BLaER1 treated with 17β-estradiol and CSF1 and Interleukin-3, amounts not matched to agents 10 nM and 100 nM (cell line): Measurements from ENCODE around the gene SAMD8.
A peak's percentile ranks its signal among the peaks of the same experiment; 100 is the strongest.

Source experiments
- H3K27ac ChIP-seq, 11 experiments: shearing (Covaris generic); formaldehyde crosslinking; 2 replicates each; pipeline ENCODE4 v1.8.1; 2022
- H3K27me3 ChIP-seq, 11 experiments: shearing (Covaris generic); formaldehyde crosslinking; 2 replicates each; pipeline ENCODE4 v1.8.1; 2022
- H3K36me3 ChIP-seq, 11 experiments: shearing (Covaris generic); formaldehyde crosslinking; 2 replicates each; pipeline ENCODE4 v1.8.1; 2022
- H3K4me1 ChIP-seq, 10 experiments: shearing (Covaris generic); formaldehyde crosslinking; 2 replicates each; pipeline ENCODE4 v1.8.1; 2022
- H3K4me2 ChIP-seq, 11 experiments: shearing (Covaris generic); formaldehyde crosslinking; 2 replicates each; pipeline ENCODE4 v1.8.1; 2022
- H3K4me3 ChIP-seq, 10 experiments: shearing (Covaris generic); formaldehyde crosslinking; 2 replicates each; pipeline ENCODE4 v1.8.1; 2022
- H3K9ac ChIP-seq, 11 experiments: shearing (Covaris generic); formaldehyde crosslinking; 2 replicates each; pipeline ENCODE4 v1.8.1; 2022
- H3K9me3 ChIP-seq, 11 experiments: shearing (Covaris generic); formaldehyde crosslinking; replicated peaks in 1 of 11; 2 replicates each; pipeline ENCODE4 v1.8.1; 2022
- H4K20me1 ChIP-seq, 11 experiments: shearing (Covaris generic); formaldehyde crosslinking; 2 replicates each; pipeline ENCODE4 v1.8.1; 2022
- Cebpa-rat ChIP-seq, 11 experiments: shearing (Covaris generic); IDR thresholded peaks; 2 replicates each; pipeline ENCODE4 v1.8.1; 2022

SAMD8 gene

GRCh38 chr10:75081379-75081778 lies 30.1 kb upstream of the SAMD8 start:
- peaks cover 0 to 11% (median 6%) of the 10 kb centered on the region in 11 experiments; a peak in 10 of 22 replicates for H3K9me3 ChIP-seq
- no peaks in the 10 kb centered on the region for H3K36me3 ChIP-seq
- TF ChIP-seq Cebpa-rat (IDR thresholded peaks at IDR 0.05) = no peak
- no peak overlapping the region for H3K4me3 ChIP-seq
- H4K20me1 ChIP-seq = no peaks in the 10 kb centered on the region
- H3K9ac ChIP-seq = no peak overlapping the region
- H3K27me3 ChIP-seq = no peaks in the 10 kb centered on the region
- no peak overlapping the region for H3K27ac ChIP-seq
- H3K4me2 ChIP-seq = no peak overlapping the region
- H3K4me1 ChIP-seq = peaks cover 0 to 18% (median 13%) of the 10 kb centered on the region in 10 experiments; a peak in 15 of 20 replicates

- H3K9me3 ChIP-seq = peaks cover 0 to 11% (median 6%) of the 10 kb centered on the region in 11 experiments; a peak in 10 of 22 replicates
- no peak for TF ChIP-seq Cebpa-rat (IDR thresholded peaks at IDR 0.05)
- peak overlapping the region in 7 of 11 experiments; percentile 36 to 65 (median 56); a peak in 13 of 22 replicates for H3K4me2 ChIP-seq
- H3K9ac ChIP-seq = no peak overlapping the region
- H3K4me1 ChIP-seq = peaks cover 0 to 18% (median 13%) of the 10 kb centered on the region in 10 experiments; a peak in 15 of 20 replicates
- H3K27me3 ChIP-seq = no peaks in the 10 kb centered on the region
- H4K20me1 ChIP-seq = no peaks in the 10 kb centered on the region
- H3K27ac ChIP-seq = no peak overlapping the region
- no peak overlapping the region for H3K4me3 ChIP-seq
- H3K36me3 ChIP-seq = no peaks in the 10 kb centered on the region
These were observed 27.3 kb upstream of the SAMD8 start for GRCh38 chr10:75083972-75084833.

- Histone ChIP-seq H4K20me1 (no peaks in the 10 kb centered on the region), H3K36me3 (no peaks in the 10 kb centered on the region), H3K9me3 (peaks cover 0 to 11% (median 6%) of the 10 kb centered on the region in 11 experiments; a peak in 10 of 22 replicates), H3K27ac (no peak overlapping the region), H3K9ac (no peak overlapping the region), H3K27me3 (no peaks in the 10 kb centered on the region), H3K4me2 (peak overlapping the region in 7 of 11 experiments; percentile 36 to 65 (median 56); a peak in 13 of 22 replicates), H3K4me3 (no peak overlapping the region), H3K4me1 (peaks cover 0 to 18% (median 13%) of the 10 kb centered on the region in 10 experiments; a peak in 15 of 20 replicates)
- TF ChIP-seq Cebpa-rat (IDR thresholded peaks at IDR 0.05) = no peak
These were observed 26.5 kb upstream of the SAMD8 start for GRCh38 chr10:75084834-75085384.

GRCh38 chr10:75086278-75086934 lies 25.1 kb upstream of the SAMD8 start:
- H3K9me3 ChIP-seq = peaks cover 0 to 5% (median 2%) of the 10 kb centered on the region in 11 experiments; a peak in 10 of 22 replicates
- H3K4me1 ChIP-seq = peaks cover 0 to 18% (median 13%) of the 10 kb centered on the region in 10 experiments; a peak in 15 of 20 replicates
- H3K27ac ChIP-seq = no peak overlapping the region
- H3K9ac ChIP-seq = no peak overlapping the region
- H3K27me3 ChIP-seq = no peaks in the 10 kb centered on the region
- H3K36me3 ChIP-seq = no peaks in the 10 kb centered on the region
- H3K4me3 ChIP-seq = no peak overlapping the region
- H3K4me2 ChIP-seq = no peak overlapping the region
- H4K20me1 ChIP-seq = no peaks in the 10 kb centered on the region
- no peak for TF ChIP-seq Cebpa-rat (IDR thresholded peaks at IDR 0.05)

GRCh38 chr10:75088640-75089039 lies 22.8 kb upstream of the SAMD8 start:
- Histone ChIP-seq H3K27me3 (no peaks in the 10 kb centered on the region), H3K4me2 (no peak overlapping the region), H3K4me1 (peaks cover 0 to 18% (median 13%) of the 10 kb centered on the region in 10 experiments; a peak in 15 of 20 replicates), H3K4me3 (no peak overlapping the region), H3K9ac (no peak overlapping the region), H3K36me3 (no peaks in the 10 kb centered on the region), H3K27ac (no peak overlapping the region), H4K20me1 (no peaks in the 10 kb centered on the region), H3K9me3 (no peaks in the 10 kb centered on the region)
- no peak for TF ChIP-seq Cebpa-rat (IDR thresholded peaks at IDR 0.05)

GRCh38 chr10:75089634-75090033 lies 21.8 kb upstream of the SAMD8 start:
- Histone ChIP-seq H3K9me3 (peaks cover 0 to 4% (median 0%) of the 10 kb centered on the region in 11 experiments; a peak in 3 of 22 replicates), H4K20me1 (no peaks in the 10 kb centered on the region), H3K27ac (no peak overlapping the region)

GRCh38 chr10:75091146-75091545 lies 20.3 kb upstream of the SAMD8 start:
- no peaks in the 10 kb centered on the region for H3K27me3 ChIP-seq
- H4K20me1 ChIP-seq = no peaks in the 10 kb centered on the region
- TF ChIP-seq Cebpa-rat (IDR thresholded peaks at IDR 0.05) = no peak

More at GRCh38 chr10:75089634-75090033, 21.8 kb upstream of the SAMD8 start:
- H3K4me3 ChIP-seq = no peak overlapping the region
- no peaks in the 10 kb centered on the region for H3K36me3 ChIP-seq
- no peak overlapping the region for H3K4me2 ChIP-seq
- H3K4me1 ChIP-seq = peaks cover 0 to 10% (median 7%) of the 10 kb centered on the region in 10 experiments; a peak in 15 of 20 replicates
- no peak for TF ChIP-seq Cebpa-rat (IDR thresholded peaks at IDR 0.05)
- no peak overlapping the region for H3K9ac ChIP-seq
- H3K27me3 ChIP-seq = no peaks in the 10 kb centered on the region

GRCh38 chr10:75094465-75094864 lies 17.0 kb upstream of the SAMD8 start:
- peaks cover 0 to 14% (median 3%) of the 10 kb centered on the region in 10 experiments; a peak in 9 of 20 replicates for H3K4me1 ChIP-seq
- no peak overlapping the region for H3K9ac ChIP-seq
- no peaks in the 10 kb centered on the region for H3K36me3 ChIP-seq
- H3K27me3 ChIP-seq = no peaks in the 10 kb centered on the region
- no peak for TF ChIP-seq Cebpa-rat (IDR thresholded peaks at IDR 0.05)
- no peak overlapping the region for H3K27ac ChIP-seq
- H3K9me3 ChIP-seq = peaks cover 0 to 4% (median 0%) of the 10 kb centered on the region in 11 experiments; a peak in 3 of 22 replicates
- peak overlapping the region in 7 of 11 experiments; percentile 11 to 49 (median 22); a peak in 7 of 22 replicates for H3K4me2 ChIP-seq
- no peak overlapping the region for H3K4me3 ChIP-seq
- H4K20me1 ChIP-seq = no peaks in the 10 kb centered on the region

More at GRCh38 chr10:75091146-75091545, 20.3 kb upstream of the SAMD8 start:
- peaks cover 0 to 4% (median 0%) of the 10 kb centered on the region in 11 experiments; a peak in 3 of 22 replicates for H3K9me3 ChIP-seq
- no peak overlapping the region for H3K27ac ChIP-seq
- peaks cover 0 to 9% (median 3%) of the 10 kb centered on the region in 10 experiments; a peak in 8 of 20 replicates for H3K4me1 ChIP-seq
- H3K4me2 ChIP-seq = no peak overlapping the region
- H3K36me3 ChIP-seq = no peaks in the 10 kb centered on the region
- no peak overlapping the region for H3K4me3 ChIP-seq
- H3K9ac ChIP-seq = no peak overlapping the region
